Activated B cell treated with CpG ODN at 0.5 μM for 24 hours (primary cell): ENCODE data around the gene TMEM11. TPM values are rescaled to one million over a fixed set of nuclear protein-coding genes. Genes with fewer than 3 reads are reported as not detected.

Experiments
- ATAC-seq: fragments of 200-7000 bp; cut with Tn5 transposase; one replicate; pipeline ENCODE4 v1.10.0; 2021; ENCODE audit warnings: low read depth, mild to moderate bottlenecking, moderate library complexity
- CTCF ChIA-PET: fragments of 350-600 bp; sonication (Branson Sonifier 250); formaldehyde crosslinking; loops from one replicate; lab custom pipeline; 2021; ENCODE audit warnings: antibody characterized with exemption; lab: Charles Lee
- POLR2A ChIA-PET: fragments of 350-600 bp; sonication (Branson Sonifier 250); formaldehyde crosslinking; loops from one replicate; lab custom pipeline; 2021; ENCODE audit warnings: antibody characterized with exemption; lab: Charles Lee
- DNase-seq: peaks from one replicate; pipeline ENCODE4 v3.0.0; 2022
- H3K27ac Mint-ChIP-seq: one replicate; pipeline ENCODE4 v1.8.0; 2020; ENCODE audit warnings: mixed read lengths
- H3K27me3 Mint-ChIP-seq: one replicate; pipeline ENCODE4 v1.8.0; 2021; ENCODE audit warnings: mixed read lengths
- H3K36me3 Mint-ChIP-seq: one replicate; pipeline ENCODE4 v1.8.0; 2021; ENCODE audit warnings: low read depth, mixed read lengths
- H3K4me1 Mint-ChIP-seq: one replicate; pipeline ENCODE4 v1.8.0; 2021; ENCODE audit warnings: mixed read lengths
- H3K4me3 Mint-ChIP-seq: one replicate; pipeline ENCODE4 v1.8.0; 2020; ENCODE audit warnings: mild to moderate bottlenecking, mixed read lengths
- H3K9me3 Mint-ChIP-seq: one replicate; pipeline ENCODE4 v1.8.0; 2020; ENCODE audit warnings: mixed read lengths
- CTCF ChIP-seq: fragments of 200-600 bp; IDR thresholded peaks from one replicate; pipeline ENCODE4 v1.8.0; 2022; ENCODE audit warnings: antibody characterized with exemption, mild to moderate bottlenecking
- intact Hi-C: fragments of 100-400 bp; cut with micrococcal nuclease; formaldehyde crosslinking; loops from one replicate; pipeline ENCODE4 v1.15.1; 2024
- total RNA-seq: library from RNA; stranded (reverse); gene quantifications from 2 replicates; pipeline ENCODE4 v1.2.3, GENCODE V29; 2022

The TMEM11 gene
- total RNA-seq, 1 donor from 2014 or later: 22.2 TPM

GRCh38 chr17:21166595-21167210 lies 47.3 kb downstream of the TMEM11 start:
- H3K9me3 Mint-ChIP-seq: no peaks in the 10 kb centered on the region
- peaks cover 14% of the 10 kb centered on the region for H3K4me1 Mint-ChIP-seq
- no peak overlapping the region for H3K27ac Mint-ChIP-seq
- no peaks in the 10 kb centered on the region for H3K27me3 Mint-ChIP-seq
- TF ChIP-seq CTCF: no peak
- intact Hi-C loops: no loop called here
- POLR2A ChIA-PET: no interaction called here
- DNase-seq: no peak
- no peak for ATAC-seq
- H3K4me3 Mint-ChIP-seq: no peak overlapping the region
- CTCF ChIA-PET: no interaction called here
- peaks cover 2% of the 10 kb centered on the region for H3K36me3 Mint-ChIP-seq

- ATAC-seq: no peak
- Mint-ChIP-seq H3K27me3 (no peaks in the 10 kb centered on the region), H3K9me3 (no peaks in the 10 kb centered on the region), H3K4me1 (peaks cover 7% of the 10 kb centered on the region), H3K4me3 (no peak overlapping the region), H3K27ac (no peak overlapping the region), H3K36me3 (no peaks in the 10 kb centered on the region)
- no peak for DNase-seq
- POLR2A ChIA-PET: no interaction called here
- CTCF ChIA-PET: no interaction called here
- TF ChIP-seq CTCF: no peak
- intact Hi-C loops: no loop called here
Observed at GRCh38 chr17:21165922-21166594, 47.9 kb downstream of the TMEM11 start.

GRCh38 chr17:21164620-21165019 lies 49.3 kb downstream of the TMEM11 start:
- Mint-ChIP-seq H3K36me3 (no peaks in the 10 kb centered on the region), H3K4me1 (no peaks in the 10 kb centered on the region), H3K27ac (no peak overlapping the region), H3K9me3 (no peaks in the 10 kb centered on the region), H3K4me3 (no peak overlapping the region), H3K27me3 (no peaks in the 10 kb centered on the region)
- POLR2A ChIA-PET: no interaction called here
- TF ChIP-seq CTCF: no peak
- CTCF ChIA-PET: no interaction called here
- ATAC-seq (no peak), DNase-seq (no peak)
- intact Hi-C loops: no loop called here

- intact Hi-C loops: no loop called here
- Mint-ChIP-seq H3K9me3 (no peaks in the 10 kb centered on the region), H3K27ac (no peak overlapping the region), H3K36me3 (no peaks in the 10 kb centered on the region), H3K4me3 (no peak overlapping the region), H3K4me1 (no peaks in the 10 kb centered on the region), H3K27me3 (no peaks in the 10 kb centered on the region)
- DNase-seq (no peak), ATAC-seq (no peak)
- TF ChIP-seq CTCF: no peak
- POLR2A ChIA-PET: no interaction called here
- CTCF ChIA-PET: no interaction called here
Observed at GRCh38 chr17:21164216-21164615, 49.7 kb downstream of the TMEM11 start.

GRCh38 chr17:21163101-21163500 lies 50.9 kb downstream of the TMEM11 start:
- intact Hi-C loops: no loop called here
- DNase-seq (no peak), ATAC-seq (no peak)
- Mint-ChIP-seq H3K4me1 (no peaks in the 10 kb centered on the region), H3K27ac (no peak overlapping the region), H3K27me3 (no peaks in the 10 kb centered on the region), H3K36me3 (no peaks in the 10 kb centered on the region), H3K9me3 (no peaks in the 10 kb centered on the region), H3K4me3 (no peak overlapping the region)
- POLR2A ChIA-PET: no interaction called here
- CTCF ChIA-PET: interaction anchor here (0.6 kb wide), 1 partner anchor 207 kb away, joined by 3 read pairs; no protein-coding TSS in a partner anchor
- no peak for TF ChIP-seq CTCF
